CD14-positive monocyte (primary cell): ENCODE measurements around the gene UBE2J2. TPM values are rescaled to one million over a fixed set of nuclear protein-coding genes. Genes with fewer than 3 reads are reported as not detected.
A peak's percentile ranks its signal among the peaks of the same experiment; 100 is the strongest.

ENCODE experiments used
- DNase-seq, 3 donors: peaks; one replicate each; pipeline ENCODE4 v3.0.0-alpha.2; 2011 to 2022
- H2AFZ ChIP-seq: 2 replicates; pipeline ENCODE4 v1.6.0; 2012; ENCODE audit warnings: mild to moderate bottlenecking, low read depth, low read length, inconsistent platforms; ENCODE audit not compliant: insufficient read depth, poor library complexity, severe bottlenecking
- H3K27ac ChIP-seq, 2 donors: 1 replicate in 1 of 2; 2 replicates in 1 of 2; pipeline ENCODE4 v1.5.1; 2012 to 2013; ENCODE audit warnings: low read length in 2 of 2, control low read depth in 1 of 2, inconsistent platforms in 1 of 2, low read depth in 1 of 2, mild to moderate bottlenecking in 1 of 2
- H3K27me3 ChIP-seq, 2 donors: one replicate each; pipeline versions ENCODE4 v1.6.0 to v1.6.1; 2011 to 2013; ENCODE audit warnings: low read length in 2 of 2; ENCODE audit not compliant: control insufficient read depth in 2 of 2, insufficient read depth in 2 of 2
- H3K36me3 ChIP-seq, 2 donors: replicated peaks in 1 of 2; 1 replicate in 1 of 2; 2 replicates in 1 of 2; pipeline versions ENCODE4 v1.5.1 to v1.6.1; 2012 to 2013; ENCODE audit warnings: low read length in 2 of 2, control low read depth in 1 of 2, inconsistent platforms in 1 of 2, mild to moderate bottlenecking in 1 of 2; ENCODE audit not compliant: insufficient read depth in 2 of 2, control insufficient read depth in 1 of 2
- H3K4me1 ChIP-seq, 2 donors: 1 replicate in 1 of 2; 2 replicates in 1 of 2; pipeline versions ENCODE4 v1.5.1 to v1.6.1; 2012 to 2013; ENCODE audit warnings: low read length in 2 of 2, control low read depth in 1 of 2, inconsistent platforms in 1 of 2, mild to moderate bottlenecking in 1 of 2, moderate library complexity in 1 of 2; ENCODE audit not compliant: insufficient read depth in 2 of 2, control insufficient read depth in 1 of 2
- H3K4me2 ChIP-seq: replicated peaks from 2 replicates; pipeline ENCODE3; 2012; ENCODE audit warnings: low read length, moderate library complexity, mild to moderate bottlenecking; ENCODE audit not compliant: poor library complexity, severe bottlenecking; ENCODE audit errors: extremely low read depth
- H3K4me3 ChIP-seq, 3 experiments: fragments of 200-600 bp in 1 of 3; sonication (generic) in 1 of 3; replicated peaks in 1 of 3; 1 replicate in 2 of 3; 2 replicates in 1 of 3; pipeline ENCODE4 v1.5.1; 2011 to 2013; ENCODE audit warnings: low read length in 3 of 3, mild to moderate bottlenecking in 3 of 3, control low read depth in 2 of 3, low read depth in 2 of 3, inconsistent platforms in 1 of 3, moderate library complexity in 1 of 3
- H3K79me2 ChIP-seq: 2 replicates; pipeline ENCODE4 v1.6.0; 2012; ENCODE audit warnings: mild to moderate bottlenecking, control low read depth, inconsistent platforms, low read length, moderate library complexity; ENCODE audit not compliant: insufficient read depth
- H3K9ac ChIP-seq: 2 replicates; pipeline ENCODE4 v1.6.0; 2017; ENCODE audit warnings: low read length, mild to moderate bottlenecking; ENCODE audit not compliant: insufficient read depth, poor library complexity, severe bottlenecking
- H3K9me3 ChIP-seq, 2 donors: replicated peaks in 1 of 2; 1 replicate in 1 of 2; 2 replicates in 1 of 2; pipeline versions ENCODE4 v1.5.1 to v1.6.1; 2012 to 2013; ENCODE audit warnings: low read length in 2 of 2, control low read depth in 1 of 2; ENCODE audit not compliant: control insufficient read depth in 1 of 2, insufficient read depth in 1 of 2
- H4K20me1 ChIP-seq: 2 replicates; pipeline ENCODE4 v1.6.0; 2012; ENCODE audit warnings: mild to moderate bottlenecking, low read length, control low read depth, moderate library complexity; ENCODE audit not compliant: insufficient read depth
- H3K27ac Mint-ChIP-seq, 7 donors: one replicate each; pipeline ENCODE4 v1.8.0; 2020; ENCODE audit warnings: mild to moderate bottlenecking in 7 of 7, mixed read lengths in 7 of 7, moderate library complexity in 6 of 7, inconsistent platforms in 2 of 7
- H3K27me3 Mint-ChIP-seq, 3 donors: one replicate each; pipeline ENCODE4 v1.8.0; 2021 to 2022; ENCODE audit warnings: low read depth in 3 of 3, mild to moderate bottlenecking in 3 of 3, mixed read lengths in 3 of 3, moderate library complexity in 3 of 3, inconsistent platforms in 1 of 3
- H3K36me3 Mint-ChIP-seq, 2 donors: one replicate each; pipeline ENCODE4 v1.8.0; 2020; ENCODE audit warnings: mixed read lengths in 2 of 2, inconsistent platforms in 1 of 2, mild to moderate bottlenecking in 1 of 2
- H3K4me1 Mint-ChIP-seq: one replicate; pipeline ENCODE4 v1.8.0; 2020; ENCODE audit warnings: mild to moderate bottlenecking, mixed read lengths
- H3K4me3 Mint-ChIP-seq, 2 donors: one replicate each; pipeline ENCODE4 v1.8.0; 2020; ENCODE audit warnings: mild to moderate bottlenecking in 2 of 2, mixed read lengths in 2 of 2, moderate library complexity in 1 of 2
- H3K9me3 Mint-ChIP-seq, 7 donors: one replicate each; pipeline ENCODE4 v1.8.0; 2020 to 2022; ENCODE audit warnings: mixed read lengths in 7 of 7, mild to moderate bottlenecking in 6 of 7, moderate library complexity in 6 of 7, inconsistent platforms in 2 of 7
- WGBS: methylation state at CpG from one replicate; pipeline ENCODE4 v1.1.5; 2013; ENCODE audit warnings: missing lambda C conversion rate; ENCODE audit not compliant: insufficient coverage; 5-methylcytosine and 5-hydroxymethylcytosine counted together
- intact Hi-C, 2 donors: fragments of 100-400 bp; cut with micrococcal nuclease; formaldehyde crosslinking; loops; one replicate each; pipeline versions ENCODE4 v1.15.0 to v1.15.1; 2023
- polyA plus RNA-seq, 3 donors: library from polyadenylated mRNA; depleted of rRNA in 1 of 3; unstranded in 2 of 3; stranded (reverse) in 1 of 3; fragments of 300-500 nt in 2 of 3; fragments of >200 nt in 1 of 3; fragmentation: Illumina TruSeq in 2 of 3; gene quantifications; 1 replicate in 2 of 3; 2 replicates in 1 of 3; pipeline ENCODE4 v1.2.3, GENCODE V29; 2012 to 2021
- TF ChIP-seq, protein P1 (sequence below): fragments of 200-600 bp; IDR thresholded peaks from one replicate; pipeline ENCODE4 v1.8.0; 2022; ENCODE audit warnings: antibody characterized with exemption, mild to moderate bottlenecking

The UBE2J2 gene
- polyA plus RNA-seq, 3 donors: 36.5 to 83.2 (median 72.1) TPM

- Mint-ChIP-seq H3K4me1 (peaks cover 22% of the 10 kb centered on the region), H3K27me3 (peaks cover 0 to 2% (median 0%) of the 10 kb centered on the region in 3 donors), H3K4me3 (no peak overlapping the region), H3K27ac (peak overlapping the region in 5 of 7 donors; percentile 31 to 85 (median 83)), H3K9me3 (peaks cover 0 to 2% (median 0%) of the 10 kb centered on the region in 7 donors), H3K36me3 (peaks cover 65 to 87% of the 10 kb centered on the region in 2 donors)
- Histone ChIP-seq H3K4me2 (no peak overlapping the region), H3K27me3 (no peaks in the 10 kb centered on the region), H3K79me2 (peaks cover 14% of the 10 kb centered on the region), H2AFZ (no peak overlapping the region), H3K9me3 (no peaks in the 10 kb centered on the region), H3K4me3 (no peak overlapping the region), H3K27ac (peak overlapping the region; percentile 42 to 66), H3K9ac (no peak overlapping the region), H3K36me3 (peaks cover 64 to 91% of the 10 kb centered on the region in 2 donors), H4K20me1 (peaks cover 92% of the 10 kb centered on the region), H3K4me1 (peaks cover 15 to 18% of the 10 kb centered on the region in 2 donors)
- intact Hi-C loops: no loop called here
- DNase-seq: no peak
- WGBS: 81% methylated on average over 4 of the region's 18 CpGs
- TF ChIP-seq, protein P1, sequence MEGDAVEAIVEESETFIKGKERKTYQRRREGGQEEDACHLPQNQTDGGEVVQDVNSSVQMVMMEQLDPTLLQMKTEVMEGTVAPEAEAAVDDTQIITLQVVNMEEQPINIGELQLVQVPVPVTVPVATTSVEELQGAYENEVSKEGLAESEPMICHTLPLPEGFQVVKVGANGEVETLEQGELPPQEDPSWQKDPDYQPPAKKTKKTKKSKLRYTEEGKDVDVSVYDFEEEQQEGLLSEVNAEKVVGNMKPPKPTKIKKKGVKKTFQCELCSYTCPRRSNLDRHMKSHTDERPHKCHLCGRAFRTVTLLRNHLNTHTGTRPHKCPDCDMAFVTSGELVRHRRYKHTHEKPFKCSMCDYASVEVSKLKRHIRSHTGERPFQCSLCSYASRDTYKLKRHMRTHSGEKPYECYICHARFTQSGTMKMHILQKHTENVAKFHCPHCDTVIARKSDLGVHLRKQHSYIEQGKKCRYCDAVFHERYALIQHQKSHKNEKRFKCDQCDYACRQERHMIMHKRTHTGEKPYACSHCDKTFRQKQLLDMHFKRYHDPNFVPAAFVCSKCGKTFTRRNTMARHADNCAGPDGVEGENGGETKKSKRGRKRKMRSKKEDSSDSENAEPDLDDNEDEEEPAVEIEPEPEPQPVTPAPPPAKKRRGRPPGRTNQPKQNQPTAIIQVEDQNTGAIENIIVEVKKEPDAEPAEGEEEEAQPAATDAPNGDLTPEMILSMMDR: no peak
Observed at GRCh38 chr1:1259540-1259939, 14.1 kb downstream of the UBE2J2 start.

- H3K4me3 ChIP-seq: no peak overlapping the region
- peaks cover 94% of the 10 kb centered on the region for H4K20me1 ChIP-seq
- no peak for DNase-seq
- peaks cover 22% of the 10 kb centered on the region for H3K4me1 Mint-ChIP-seq
- peaks cover 61 to 84% of the 10 kb centered on the region in 2 donors for H3K36me3 Mint-ChIP-seq
- peaks cover 14% of the 10 kb centered on the region for H3K79me2 ChIP-seq
- peaks cover 0 to 2% (median 0%) of the 10 kb centered on the region in 7 donors for H3K9me3 Mint-ChIP-seq
- H3K27me3 Mint-ChIP-seq: peaks cover 0 to 2% (median 0%) of the 10 kb centered on the region in 3 donors
- H3K27ac Mint-ChIP-seq: no peak overlapping the region
- WGBS: over 99% methylated on average over 21 of the region's 22 CpGs
- no peaks in the 10 kb centered on the region for H3K27me3 ChIP-seq
- H3K36me3 ChIP-seq: peaks cover 62 to 92% of the 10 kb centered on the region in 2 donors
- H3K4me1 ChIP-seq: peaks cover 15 to 18% of the 10 kb centered on the region in 2 donors
- H3K9ac ChIP-seq: no peak overlapping the region
- intact Hi-C loops: no loop called here
- no peak overlapping the region for H2AFZ ChIP-seq
- H3K9me3 ChIP-seq: no peaks in the 10 kb centered on the region
- no peak overlapping the region for H3K4me3 Mint-ChIP-seq
- no peak overlapping the region for H3K4me2 ChIP-seq
- no peak overlapping the region for H3K27ac ChIP-seq
- TF ChIP-seq, protein P1: no peak
Observed at GRCh38 chr1:1259119-1259488, 14.6 kb downstream of the UBE2J2 start.
